ENCODE data around the gene SH3TC1. TPM values are rescaled to one million over a fixed set of nuclear protein-coding genes. Genes with fewer than 3 reads are reported as not detected.

SH3TC1 gene
- total RNA-seq, 1 donor from 2014 or later: 1.2 TPM

DNA sequence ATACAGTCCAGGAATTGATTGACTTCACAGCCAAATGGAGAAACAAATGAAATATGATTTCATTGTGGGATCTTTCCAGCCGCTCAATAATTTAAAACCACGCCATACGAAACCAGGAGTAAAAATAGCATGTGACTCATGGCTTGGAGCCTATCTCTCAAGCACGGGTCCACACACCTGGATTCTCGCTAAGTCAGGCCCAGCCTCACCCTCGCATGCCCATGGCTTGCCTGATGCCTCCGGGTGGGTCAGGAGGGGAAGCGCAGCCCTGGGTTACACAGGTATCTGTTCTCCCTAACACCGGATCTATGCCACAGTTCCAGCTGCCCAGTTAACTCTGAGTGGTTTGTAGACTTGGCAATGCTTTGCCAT is 34.9 kb upstream of the SH3TC1 start:
- TF ChIP-seq, protein P1, sequence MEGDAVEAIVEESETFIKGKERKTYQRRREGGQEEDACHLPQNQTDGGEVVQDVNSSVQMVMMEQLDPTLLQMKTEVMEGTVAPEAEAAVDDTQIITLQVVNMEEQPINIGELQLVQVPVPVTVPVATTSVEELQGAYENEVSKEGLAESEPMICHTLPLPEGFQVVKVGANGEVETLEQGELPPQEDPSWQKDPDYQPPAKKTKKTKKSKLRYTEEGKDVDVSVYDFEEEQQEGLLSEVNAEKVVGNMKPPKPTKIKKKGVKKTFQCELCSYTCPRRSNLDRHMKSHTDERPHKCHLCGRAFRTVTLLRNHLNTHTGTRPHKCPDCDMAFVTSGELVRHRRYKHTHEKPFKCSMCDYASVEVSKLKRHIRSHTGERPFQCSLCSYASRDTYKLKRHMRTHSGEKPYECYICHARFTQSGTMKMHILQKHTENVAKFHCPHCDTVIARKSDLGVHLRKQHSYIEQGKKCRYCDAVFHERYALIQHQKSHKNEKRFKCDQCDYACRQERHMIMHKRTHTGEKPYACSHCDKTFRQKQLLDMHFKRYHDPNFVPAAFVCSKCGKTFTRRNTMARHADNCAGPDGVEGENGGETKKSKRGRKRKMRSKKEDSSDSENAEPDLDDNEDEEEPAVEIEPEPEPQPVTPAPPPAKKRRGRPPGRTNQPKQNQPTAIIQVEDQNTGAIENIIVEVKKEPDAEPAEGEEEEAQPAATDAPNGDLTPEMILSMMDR (IDR thresholded peaks at IDR 0.05): no peak
- Mint-ChIP-seq H3K4me3 (ENCODE audit: unreplicated experiment) (no peak overlapping the region), H3K36me3 (ENCODE audit: low read depth) (peaks cover 2% of the 10 kb centered on the region), H3K4me1 (ENCODE audit: low read depth) (peaks cover 6% of the 10 kb centered on the region), H3K27ac (ENCODE audit: unreplicated experiment) (no peak overlapping the region), H3K9me3 (ENCODE audit: low read depth) (peaks cover 5% of the 10 kb centered on the region), H3K27me3 (ENCODE audit: low read depth) (peaks cover 33% of the 10 kb centered on the region)
- no peak for DNase-seq (ENCODE audit: low spot score)

DNA sequence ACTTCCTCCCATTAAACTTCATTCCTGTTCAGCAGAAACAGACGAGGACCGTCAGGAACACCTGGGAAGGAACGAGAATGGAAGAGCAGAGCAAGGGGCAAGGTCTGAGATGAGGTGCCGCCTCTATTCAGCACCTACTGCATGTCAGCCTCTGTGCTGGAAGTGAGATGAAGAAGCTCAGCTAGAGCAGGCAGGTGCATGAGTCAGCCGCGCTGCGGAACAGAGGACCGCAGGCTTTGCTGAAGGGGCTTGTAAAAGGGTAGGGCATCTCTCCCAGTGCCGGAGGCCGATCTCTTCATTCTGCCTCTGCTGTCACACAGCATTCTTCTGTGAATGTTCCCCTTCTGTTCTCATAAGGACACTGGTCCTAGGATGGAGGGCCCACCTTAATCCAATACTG is 34.4 kb upstream of the SH3TC1 start:
- TF ChIP-seq, protein P1 (IDR thresholded peaks at IDR 0.05): no peak
- peaks cover 2% of the 10 kb centered on the region for H3K4me1 Mint-ChIP-seq (ENCODE audit: low read depth)
- no peak overlapping the region for H3K27ac Mint-ChIP-seq (ENCODE audit: unreplicated experiment)
- peaks cover 5% of the 10 kb centered on the region for H3K9me3 Mint-ChIP-seq (ENCODE audit: low read depth)
- peaks cover 2% of the 10 kb centered on the region for H3K36me3 Mint-ChIP-seq (ENCODE audit: low read depth)
- no peak for DNase-seq (ENCODE audit: low spot score)
- H3K27me3 Mint-ChIP-seq (ENCODE audit: low read depth): peaks cover 33% of the 10 kb centered on the region
- no peak overlapping the region for H3K4me3 Mint-ChIP-seq (ENCODE audit: unreplicated experiment)

DNA sequence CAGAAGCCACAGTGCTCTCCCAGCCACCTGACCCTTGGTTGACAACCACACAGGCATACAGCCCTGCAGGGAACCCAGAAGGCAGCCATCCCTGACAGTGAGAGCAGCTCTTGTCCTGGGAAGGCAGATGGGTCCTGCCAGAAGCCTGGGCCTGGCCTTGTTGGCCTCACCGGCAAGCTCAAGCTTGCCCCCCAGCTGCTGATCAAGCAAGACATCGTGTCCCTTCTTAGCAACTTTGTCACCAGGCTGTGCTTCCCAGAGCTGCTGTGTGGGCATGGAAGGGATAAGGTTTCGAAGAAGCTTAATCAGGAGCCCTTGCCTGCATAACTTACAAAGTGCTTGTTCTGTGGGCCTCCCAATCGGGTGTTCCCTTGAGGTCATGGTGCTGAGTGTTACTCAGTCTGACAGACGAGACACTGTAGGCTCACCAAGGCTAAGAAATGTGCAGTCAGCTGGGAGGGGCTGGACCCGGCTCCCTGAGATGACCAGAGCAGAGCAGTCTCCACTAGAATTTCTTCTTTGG is 33.7 kb upstream of the SH3TC1 start:
- H3K9me3 Mint-ChIP-seq (ENCODE audit: low read depth): peaks cover 5% of the 10 kb centered on the region
- TF ChIP-seq, protein P1 (IDR thresholded peaks at IDR 0.05): no peak
- peaks cover 2% of the 10 kb centered on the region for H3K36me3 Mint-ChIP-seq (ENCODE audit: low read depth)
- no peaks in the 10 kb centered on the region for H3K4me1 Mint-ChIP-seq (ENCODE audit: low read depth)
- H3K27ac Mint-ChIP-seq (ENCODE audit: unreplicated experiment): no peak overlapping the region
- H3K27me3 Mint-ChIP-seq (ENCODE audit: low read depth): peaks cover 33% of the 10 kb centered on the region
- H3K4me3 Mint-ChIP-seq (ENCODE audit: unreplicated experiment): no peak overlapping the region
- DNase-seq (ENCODE audit: low spot score): no peak

DNA sequence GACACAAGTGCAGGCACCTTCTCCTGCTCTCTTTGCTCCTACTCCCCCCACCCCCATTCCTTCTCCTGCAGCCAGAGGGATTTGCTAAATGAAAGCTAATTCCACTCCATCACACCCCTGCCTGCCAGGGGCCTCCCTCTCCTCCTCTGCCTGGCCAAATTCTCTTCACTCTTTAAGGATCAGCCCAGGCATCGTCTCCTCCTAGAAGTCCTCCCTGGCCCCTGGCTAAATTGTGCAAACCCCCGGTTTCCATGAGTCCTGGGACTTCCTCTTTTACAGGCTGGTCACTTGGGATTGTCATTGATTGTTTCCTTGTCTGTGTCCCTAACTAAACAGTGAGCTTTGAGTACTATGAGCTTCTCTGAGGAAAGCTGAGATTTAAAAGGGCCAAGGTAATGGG is 31.8 kb upstream of the SH3TC1 start:
- no peak for DNase-seq (ENCODE audit: low spot score)
- TF ChIP-seq, protein P1 (IDR thresholded peaks at IDR 0.05): no peak
- Mint-ChIP-seq H3K9me3 (ENCODE audit: low read depth) (peaks cover 5% of the 10 kb centered on the region), H3K27me3 (ENCODE audit: low read depth) (peaks cover 40% of the 10 kb centered on the region), H3K36me3 (ENCODE audit: low read depth) (peaks cover 2% of the 10 kb centered on the region), H3K4me3 (ENCODE audit: unreplicated experiment) (no peak overlapping the region), H3K4me1 (ENCODE audit: low read depth) (no peaks in the 10 kb centered on the region), H3K27ac (ENCODE audit: unreplicated experiment) (no peak overlapping the region)

DNA sequence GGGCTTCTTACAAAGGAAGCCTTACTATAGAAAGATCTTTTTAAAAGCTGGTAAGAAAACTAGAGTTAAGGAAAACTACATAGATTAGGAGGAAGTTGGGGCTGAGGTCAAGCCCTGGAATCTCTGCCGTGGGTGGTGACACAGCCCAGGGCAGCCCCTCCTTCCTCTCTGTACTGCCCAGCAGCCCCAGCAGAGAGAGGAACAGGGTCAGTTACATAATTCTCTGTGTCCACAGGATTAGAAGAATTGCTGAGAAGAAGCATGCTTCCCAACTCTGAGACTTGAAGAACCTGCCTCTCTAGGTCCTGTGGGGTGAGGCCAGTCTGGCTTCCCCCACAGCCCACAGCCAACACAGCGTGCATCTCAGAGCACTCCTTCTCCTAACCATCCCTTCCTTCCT is 31.3 kb upstream of the SH3TC1 start:
- Mint-ChIP-seq H3K4me3 (ENCODE audit: unreplicated experiment) (no peak overlapping the region), H3K9me3 (ENCODE audit: low read depth) (peaks cover 5% of the 10 kb centered on the region), H3K27ac (ENCODE audit: unreplicated experiment) (no peak overlapping the region), H3K4me1 (ENCODE audit: low read depth) (no peaks in the 10 kb centered on the region), H3K27me3 (ENCODE audit: low read depth) (peaks cover 43% of the 10 kb centered on the region), H3K36me3 (ENCODE audit: low read depth) (peaks cover 2% of the 10 kb centered on the region)
- DNase-seq (ENCODE audit: low spot score): no peak
- TF ChIP-seq, protein P1 (IDR thresholded peaks at IDR 0.05): no peak

Measured in chondrocyte (in vitro differentiated cells).